ENCODE results near the gene GRAMD2B.

GRAMD2B gene

DNA sequence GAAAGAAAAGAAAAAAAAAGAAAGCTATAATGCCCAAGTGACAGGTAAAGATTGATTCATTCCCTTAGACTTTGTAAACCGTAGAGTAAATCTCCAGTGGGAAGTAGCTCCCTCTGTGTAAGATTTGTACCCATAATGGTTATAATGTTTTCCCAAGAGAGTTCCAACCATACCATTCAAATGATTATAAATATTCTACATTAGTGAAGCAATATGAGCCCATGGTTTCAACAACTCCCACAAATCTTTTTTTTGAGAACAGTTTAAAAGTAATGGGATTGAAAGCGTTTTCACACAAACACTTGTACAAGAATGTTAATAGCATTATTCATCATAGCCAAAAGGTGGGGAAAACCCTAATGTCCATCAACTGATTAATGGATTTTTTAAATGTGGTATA lies 58.0 kb downstream of the GRAMD2B start:
- DNase-seq, result no peak

DNA sequence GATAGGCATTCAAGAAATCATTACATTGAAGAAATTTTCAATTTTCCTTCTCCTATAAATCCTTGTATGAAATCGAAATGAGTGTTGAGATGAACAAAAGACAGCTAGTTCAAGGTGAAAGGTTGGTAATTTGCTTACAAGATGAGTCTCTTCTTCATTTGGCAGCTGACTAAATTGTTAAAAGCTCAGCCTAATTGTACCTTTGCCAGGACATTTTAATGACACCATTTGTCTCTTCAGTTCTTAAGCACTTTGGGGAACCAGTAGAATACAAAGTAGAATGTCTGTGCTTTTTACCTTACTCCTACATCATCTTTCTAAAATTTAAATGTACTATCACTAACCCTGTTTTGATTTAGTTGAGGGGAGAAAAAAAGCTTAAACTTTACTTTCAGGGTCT lies 59.4 kb downstream of the GRAMD2B start:
- no peak for DNase-seq

DNA sequence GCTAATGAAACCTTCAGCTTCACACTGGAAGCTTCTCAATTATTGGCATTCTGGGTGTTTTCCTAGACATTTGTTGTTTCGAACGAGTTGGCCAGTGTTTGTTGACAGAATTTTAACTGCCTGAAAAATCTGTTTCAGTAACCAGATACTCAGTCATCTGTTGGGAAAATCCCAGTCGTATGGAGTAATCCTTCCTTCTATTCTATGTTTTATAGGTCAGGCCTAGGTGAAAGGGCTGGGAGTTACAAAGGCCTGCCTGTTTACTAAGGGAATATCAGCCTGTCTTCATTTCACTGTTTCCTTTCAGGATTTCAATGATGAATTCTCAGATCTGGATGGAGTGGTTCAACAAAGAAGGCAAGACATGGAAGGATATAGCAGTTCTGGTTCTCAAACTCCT lies 59.9 kb downstream of the GRAMD2B start:
- DNase-seq, result no peak

DNA sequence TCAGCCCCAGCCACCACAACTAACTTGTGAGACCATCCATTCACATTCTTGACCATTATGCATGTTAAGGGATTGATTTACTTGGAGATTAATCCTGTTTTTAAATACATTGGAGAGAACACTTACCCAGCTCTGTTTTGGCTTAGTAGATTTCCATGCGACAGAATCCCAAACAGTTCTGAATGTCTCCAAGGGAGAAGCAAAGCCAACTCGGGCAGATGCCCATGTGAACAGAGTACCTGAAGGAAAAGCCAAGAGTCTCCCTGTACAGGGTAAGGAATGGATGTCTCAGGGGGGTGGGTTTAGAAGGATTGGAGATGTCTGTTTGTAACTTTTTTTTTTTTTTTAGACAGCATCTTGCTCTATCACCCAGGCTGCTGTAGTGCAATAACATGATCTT lies 61.0 kb downstream of the GRAMD2B start:
- no peak for DNase-seq

DNA sequence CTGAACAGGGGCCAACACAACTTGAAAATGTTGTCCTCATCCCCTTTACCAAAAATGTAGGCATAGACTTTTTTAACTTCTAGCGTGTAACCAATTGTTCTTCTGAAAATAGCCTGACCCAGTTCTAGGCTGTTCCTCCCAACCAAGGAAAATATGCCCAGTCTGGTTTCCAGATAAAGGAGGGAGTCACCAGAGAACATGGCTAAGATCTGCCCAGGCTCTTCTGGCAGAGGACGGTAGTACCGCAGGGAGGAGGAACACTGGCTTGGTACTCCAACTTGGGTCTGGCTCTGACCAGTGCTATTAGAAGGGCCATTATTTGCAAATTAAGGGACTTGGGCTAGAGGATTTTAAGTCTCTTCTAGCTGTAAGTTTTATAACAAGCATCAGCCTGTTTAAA lies 63.1 kb downstream of the GRAMD2B start:
- DNase-seq, result no peak

DNA sequence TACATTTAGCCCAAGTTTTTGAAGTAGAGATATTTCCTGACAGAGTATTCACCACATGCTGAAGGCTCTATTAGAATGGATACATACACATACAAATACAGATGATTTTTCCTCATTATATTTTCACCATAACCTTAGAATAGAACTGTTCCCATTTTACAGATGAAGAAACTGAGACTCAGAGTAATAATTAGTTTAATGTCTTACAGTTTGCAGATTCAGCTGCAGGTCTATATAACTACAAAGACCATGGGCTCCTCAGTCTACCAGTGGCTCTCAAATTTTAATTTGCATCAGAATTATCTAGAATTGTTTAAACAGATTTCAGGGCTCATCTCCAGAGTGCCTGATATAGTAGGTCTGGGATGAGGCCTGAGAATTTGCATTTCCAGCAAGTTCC lies 64.4 kb downstream of the GRAMD2B start:
- DNase-seq, result no peak

DNA sequence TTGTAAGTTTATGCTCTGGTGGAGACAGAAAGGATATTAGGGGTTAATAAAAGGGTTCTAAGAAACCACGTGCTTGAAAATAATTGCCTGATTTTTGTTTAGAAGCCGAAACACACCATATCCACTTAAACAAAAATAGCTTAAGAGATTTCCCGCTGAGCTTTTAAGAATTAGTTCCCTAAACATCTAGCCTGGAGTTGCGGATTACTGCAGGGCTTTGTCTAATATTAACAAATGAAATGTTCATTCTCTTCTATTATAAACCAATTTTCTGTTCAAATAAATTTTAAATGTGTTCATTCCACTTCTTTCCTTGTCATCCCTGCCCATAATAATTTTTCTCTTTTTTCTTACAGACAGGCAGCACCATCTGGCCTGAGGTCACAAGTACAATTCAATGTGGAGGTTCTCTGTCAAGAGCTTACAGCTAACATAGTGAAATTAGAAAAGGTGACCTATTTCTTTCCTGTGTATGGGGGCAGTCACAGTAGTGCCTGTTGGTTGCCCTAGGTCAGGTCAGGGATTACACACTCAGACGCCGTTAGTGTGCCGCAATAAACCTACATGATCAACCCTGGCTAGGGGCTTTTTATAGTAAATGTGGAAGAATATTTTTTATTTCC lies 65.3 kb downstream of the GRAMD2B start:
- no peak for DNase-seq

DNA sequence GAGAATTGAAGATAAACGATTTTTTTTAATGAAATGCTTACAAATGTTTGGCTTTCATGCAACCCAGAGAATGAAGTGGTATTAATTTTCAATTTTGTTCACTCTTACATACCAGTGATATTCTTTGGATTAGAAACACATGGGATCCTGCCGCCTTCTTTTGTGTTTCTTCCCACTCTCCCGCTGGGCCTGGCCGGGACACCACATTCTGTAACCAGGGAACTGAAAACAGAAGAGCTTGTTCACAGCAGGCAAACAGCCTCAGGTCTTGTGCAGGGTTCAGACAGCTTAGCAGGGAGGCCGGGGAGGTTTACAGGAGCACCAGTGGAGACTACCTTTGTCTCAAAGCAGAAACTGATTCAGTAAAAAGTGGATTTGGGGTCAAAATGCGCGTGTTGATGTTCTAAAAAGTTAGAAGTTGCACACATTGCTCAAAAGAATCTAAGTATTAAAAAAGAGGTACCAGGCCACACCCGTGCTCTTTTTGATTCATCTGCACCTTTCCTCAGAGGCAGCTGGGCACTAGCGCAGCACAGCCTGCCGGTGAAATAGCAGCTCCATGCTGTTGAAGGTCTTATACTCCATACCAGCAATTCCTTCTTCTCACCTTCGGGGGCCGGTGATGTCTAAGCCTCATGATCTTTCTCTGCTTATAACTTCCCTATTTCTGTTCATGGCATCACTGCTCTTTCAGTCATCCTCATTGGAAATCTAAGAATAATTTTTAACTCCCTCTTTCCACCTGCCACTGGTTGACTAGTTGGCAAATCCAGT lies 67.1 kb downstream of the GRAMD2B start:
- no peak for DNase-seq

DNA sequence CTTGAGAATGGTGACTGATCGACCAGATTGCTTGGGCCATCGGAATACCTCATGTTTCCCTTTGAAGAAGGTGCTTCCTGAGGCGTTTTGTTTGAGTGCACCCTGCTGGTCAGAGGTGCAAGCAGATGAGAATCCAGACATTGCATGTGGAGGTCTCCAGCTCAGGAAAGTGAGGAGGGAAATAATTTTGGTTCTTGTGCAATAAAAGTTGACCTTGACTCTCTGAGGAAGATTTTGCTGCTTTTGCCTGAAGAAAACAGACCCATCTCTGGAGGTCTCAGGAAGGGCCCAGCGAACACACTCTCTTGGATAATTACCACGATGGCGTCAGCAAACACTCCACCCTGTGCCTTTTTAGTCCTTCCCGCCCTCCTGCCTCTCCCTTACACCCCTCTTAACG lies 69.7 kb downstream of the GRAMD2B start:
- DNase-seq, result no peak

DNA sequence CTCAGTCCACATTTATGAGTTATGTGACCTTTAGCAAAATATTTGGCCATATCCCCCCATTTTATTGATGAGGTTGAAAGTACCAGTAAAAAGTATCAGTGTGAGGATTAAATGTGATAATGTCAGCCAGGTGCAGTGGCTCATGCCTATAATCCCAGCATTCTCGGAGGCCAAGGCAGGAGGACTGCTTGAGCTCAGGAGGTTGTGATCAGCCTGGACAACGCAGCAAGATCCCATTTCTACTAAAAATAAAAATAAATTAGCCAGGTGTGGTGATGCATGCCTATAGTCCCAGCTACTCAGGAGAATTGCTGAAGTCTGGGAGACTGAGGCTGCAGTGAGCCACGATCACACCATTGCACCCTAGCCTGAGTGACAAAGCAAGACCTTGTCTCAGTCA lies 71.2 kb downstream of the GRAMD2B start:
- DNase-seq, result no peak

DNA sequence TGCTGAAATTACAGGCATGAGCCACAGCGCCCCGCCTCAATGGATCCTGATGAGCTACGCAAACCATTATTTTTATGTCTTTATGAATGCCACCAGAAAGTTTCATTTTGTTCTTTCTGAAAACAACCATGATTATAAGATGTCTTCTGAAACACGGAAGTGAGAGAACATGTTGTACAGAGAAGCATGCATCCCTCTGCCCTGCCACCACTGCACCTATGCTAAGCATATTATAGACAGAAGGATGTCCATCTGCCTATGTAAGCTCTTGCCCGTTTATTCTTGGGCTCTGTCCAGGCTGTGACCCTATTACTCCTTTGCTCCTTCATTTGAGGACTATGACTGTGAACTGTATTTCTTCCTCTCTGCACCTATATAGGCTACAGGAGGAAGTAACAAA lies 74.3 kb downstream of the GRAMD2B start:
- no peak for DNase-seq

DNA sequence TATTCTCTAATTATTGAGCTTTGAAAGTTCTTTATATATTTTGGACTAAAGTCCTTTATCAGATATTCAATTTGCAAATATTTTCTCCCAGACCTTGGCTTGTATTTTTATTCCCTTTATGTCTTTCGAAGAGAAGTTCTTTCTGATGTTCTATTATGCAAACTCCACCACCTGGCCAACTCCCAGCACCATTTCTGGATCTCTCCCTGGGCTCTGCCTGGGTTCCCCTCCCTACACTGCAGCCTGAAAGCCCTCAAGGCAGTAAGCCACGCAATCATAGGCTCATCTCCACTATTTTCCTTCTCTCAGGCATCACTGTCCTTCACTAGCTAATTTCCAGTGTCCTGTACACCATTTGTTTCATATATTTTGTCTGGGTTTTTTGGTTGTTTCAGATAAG lies 76.1 kb downstream of the GRAMD2B start:
- no peak for DNase-seq

DNA sequence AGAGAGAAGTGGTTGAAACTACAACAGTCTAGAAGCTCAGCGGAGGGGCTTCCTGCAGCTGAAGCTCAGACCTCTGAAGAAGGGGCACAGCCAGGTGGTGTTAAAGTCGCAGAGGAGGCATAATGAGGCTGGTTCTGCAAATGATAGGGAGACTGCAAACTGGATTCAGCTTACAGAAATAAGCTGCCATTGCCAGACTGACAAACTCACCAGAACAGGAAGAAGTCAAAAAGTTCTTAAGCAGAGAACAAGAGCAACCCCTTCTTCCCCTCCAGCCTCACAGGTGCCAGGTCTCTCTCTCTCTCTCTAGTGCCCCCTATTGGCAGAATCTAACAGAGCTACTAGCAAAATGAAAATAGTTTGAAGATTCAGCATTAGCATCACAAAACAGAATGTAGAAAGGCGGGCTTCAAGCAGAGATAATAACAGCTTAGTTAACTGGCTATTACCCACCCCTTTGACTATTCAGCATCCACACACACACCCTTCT lies 76.7 kb downstream of the GRAMD2B start:
- DNase-seq, result no peak

DNA sequence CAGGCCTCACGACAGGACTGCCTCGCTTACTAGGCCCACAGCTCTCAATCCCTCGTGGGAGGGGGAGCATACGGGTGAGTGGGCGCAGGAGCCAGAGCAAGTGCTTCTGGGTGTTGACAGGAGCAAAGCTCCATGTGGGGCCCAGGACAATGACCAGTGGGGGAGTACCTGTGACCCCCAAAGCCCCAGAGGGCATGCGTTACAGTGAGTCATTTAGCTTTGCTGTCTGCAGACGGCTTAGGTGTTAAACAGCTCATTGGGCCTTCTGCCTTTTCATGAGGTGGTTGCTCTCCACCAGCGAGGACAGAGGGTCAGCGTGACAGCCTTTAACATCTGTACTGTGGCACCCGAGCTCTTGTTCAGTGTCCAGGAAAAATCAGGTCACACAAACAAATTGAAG lies 78.2 kb downstream of the GRAMD2B start:
- no peak for DNase-seq

DNA sequence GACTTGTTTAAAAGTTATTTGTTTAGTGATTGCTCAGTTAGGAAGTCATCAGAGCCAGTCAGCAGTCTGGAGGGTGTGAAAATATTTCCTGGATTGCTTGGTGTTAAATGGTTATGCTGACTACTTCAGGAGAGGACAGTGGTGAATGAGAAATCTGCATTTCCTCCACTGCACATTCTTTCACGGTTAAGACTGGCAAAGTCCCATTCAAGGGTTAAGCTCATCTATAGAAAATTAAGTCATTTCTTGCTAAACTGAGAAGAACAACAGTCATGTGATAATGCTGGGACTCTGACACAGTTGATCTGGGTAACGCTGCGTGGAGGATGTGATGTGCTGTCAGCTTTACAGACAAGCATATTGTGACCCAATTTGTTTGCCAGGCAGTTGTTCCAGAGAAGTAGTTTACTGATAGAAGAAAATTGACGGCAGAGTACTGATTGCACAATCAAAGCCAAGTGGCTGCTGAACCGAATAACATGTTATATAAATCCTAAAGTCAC lies 80.4 kb downstream of the GRAMD2B start:
- DNase-seq, result no peak

DNA sequence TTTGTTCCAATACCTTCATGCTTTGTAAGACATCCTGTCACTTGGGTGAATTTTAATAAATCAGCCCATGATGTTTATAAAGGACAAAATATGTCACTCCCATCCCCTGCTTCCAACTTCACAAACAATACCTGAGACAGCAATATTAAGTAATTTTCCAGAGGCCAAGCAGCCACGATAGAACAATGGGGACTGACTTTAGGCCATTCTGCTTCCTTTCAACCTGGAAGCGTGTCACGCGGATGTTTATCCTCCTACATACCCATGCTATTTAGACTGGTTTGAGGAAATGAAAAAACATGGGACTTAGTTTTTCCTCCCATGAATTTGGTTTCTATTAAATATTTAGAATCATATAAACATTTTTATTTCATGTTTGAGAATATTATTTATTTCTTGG lies 82.9 kb downstream of the GRAMD2B start:
- no peak for DNase-seq

DNA sequence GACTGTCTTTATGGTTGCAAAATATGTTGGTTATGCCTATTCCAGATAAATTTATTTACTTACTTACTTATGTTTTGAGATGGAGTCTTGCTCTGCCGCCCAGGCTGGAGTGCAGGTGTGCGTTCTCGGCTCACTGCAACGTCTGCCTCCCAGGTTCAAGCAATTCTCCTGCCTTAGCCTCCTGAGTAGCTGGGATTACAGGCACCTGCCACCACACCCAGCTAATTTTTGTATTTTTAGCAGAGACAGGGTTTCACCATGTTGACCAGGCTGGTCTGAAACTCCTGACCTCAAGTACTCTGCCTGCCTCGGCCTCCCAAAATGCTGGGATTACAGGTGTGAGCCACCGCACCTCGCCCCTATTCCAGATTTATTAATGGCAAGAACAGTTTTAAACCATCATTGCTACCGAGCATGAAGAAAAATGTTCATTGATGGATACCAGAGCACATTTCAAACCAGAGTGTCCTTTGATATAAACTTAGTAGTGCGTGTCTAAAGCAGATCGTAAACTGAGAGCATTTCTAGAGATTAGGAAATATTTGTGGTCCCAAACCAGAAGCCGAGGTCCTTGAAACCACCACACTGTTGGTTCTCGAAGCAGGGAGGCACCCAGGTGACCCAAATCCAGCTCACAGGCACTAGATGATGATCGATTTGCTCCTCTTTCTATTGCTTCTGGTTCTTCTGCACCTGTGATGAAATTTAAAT lies 85.2 kb downstream of the GRAMD2B start:
- DNase-seq, result no peak

DNA sequence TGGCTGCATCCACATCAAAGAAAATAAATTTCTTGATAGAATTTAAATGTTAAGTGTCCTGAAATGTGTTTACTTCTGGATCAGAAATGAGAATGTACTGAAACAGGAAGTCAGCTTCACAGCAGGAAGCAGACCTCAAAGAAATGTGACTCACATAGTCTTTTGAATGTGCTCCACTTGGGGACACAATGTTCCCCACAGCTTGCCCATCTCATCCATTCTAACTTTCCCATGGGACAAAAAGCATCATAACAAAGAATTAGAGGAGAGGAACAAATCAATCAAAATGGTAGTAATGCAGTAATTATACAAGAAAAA lies 85.7 kb downstream of the GRAMD2B start:
- DNase-seq, result no peak

DNA sequence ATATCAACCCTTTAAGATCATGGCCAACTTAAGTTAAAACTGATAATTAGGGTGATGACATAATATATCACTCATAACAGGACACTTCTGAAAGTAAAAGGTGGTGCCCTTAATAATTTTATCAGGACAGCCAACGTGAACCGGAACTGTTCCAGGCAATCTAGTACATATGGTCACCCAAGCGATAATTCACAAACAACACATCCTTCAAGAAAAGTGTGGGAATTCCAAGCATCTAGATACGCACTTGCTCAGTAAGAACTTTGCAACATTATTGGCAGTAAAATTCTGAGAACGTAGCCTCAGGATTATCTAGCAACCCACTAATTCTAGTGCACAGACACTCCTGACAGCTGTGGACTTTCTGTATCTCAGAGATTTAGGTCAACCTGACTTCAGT lies 86.1 kb downstream of the GRAMD2B start:
- DNase-seq, result no peak

DNA sequence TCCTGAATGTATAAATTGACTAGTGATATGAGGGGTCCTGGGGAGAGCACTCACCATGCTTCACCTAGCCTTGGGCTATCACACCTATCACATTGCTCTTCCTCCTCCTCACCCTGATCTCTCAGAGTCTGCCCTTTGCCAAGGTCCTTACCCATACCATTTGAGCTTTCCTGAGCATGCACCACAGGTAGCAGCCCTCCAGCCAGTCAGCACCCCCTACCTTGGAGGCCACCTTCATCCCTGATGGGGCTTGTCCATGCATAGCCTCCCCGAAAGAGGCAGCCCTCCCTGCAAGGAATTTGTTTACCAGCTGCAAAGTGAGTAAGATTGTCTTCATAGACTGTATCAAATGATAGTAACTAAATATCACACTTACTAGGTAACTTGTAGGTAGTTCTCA lies 88.8 kb downstream of the GRAMD2B start:
- DNase-seq, result no peak

DNA sequence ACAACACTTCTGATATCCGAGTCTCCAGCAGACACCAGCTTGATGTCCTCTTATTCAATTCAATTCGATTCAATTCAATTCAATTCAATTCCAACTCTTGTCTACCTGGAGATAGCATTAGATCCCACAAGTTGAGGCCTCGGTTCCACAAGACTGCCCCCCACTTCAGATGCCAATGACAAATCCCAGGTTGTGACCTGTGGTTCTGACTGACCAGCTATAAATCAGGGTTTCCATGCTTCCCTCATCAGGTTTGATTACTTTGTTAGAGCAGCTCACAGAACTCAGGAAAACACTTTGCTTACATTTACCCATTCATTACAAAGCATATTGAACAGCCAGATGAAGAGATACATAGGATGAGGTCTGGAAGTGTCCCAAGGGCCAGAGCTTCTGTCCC lies 89.2 kb downstream of the GRAMD2B start:
- no peak for DNase-seq

DNA sequence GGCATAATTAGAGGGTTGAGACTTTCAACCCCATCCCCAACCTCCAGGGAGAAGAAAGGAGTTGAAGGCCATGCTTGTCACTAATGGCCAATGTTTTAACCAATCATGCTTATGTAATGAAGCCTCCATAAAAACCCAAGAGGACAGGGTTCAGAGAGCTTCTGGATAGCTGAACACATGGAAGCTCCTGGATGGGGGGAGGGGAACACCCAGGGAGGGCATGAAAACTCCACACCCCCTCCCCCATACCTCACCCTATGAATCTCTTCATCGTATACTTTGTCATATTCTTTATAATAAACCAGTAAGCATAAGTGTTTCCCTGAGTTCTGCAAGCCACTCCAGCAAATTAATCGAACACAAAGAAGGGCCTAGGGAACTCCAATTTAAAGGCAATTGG lies 90.1 kb downstream of the GRAMD2B start:
- no peak for DNase-seq

DNA sequence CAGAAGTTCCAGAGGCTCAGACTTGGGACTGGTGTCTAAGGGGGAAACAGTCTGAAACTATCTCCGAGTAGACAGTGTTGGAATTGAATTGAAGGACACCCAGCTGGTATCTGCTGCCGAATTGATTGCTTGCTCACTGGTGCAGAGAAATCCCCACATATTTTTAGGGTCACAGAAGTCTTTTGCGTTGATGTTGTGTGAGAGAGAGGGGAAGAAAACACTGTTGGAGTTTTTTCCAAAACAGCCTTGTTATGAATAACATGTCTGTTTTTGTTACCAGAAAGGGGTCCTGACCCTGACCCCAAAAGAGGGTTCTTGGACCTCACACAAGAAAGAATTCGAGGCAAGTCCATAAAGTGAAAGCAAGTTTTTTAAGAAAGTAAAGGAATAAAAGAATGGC lies 90.5 kb downstream of the GRAMD2B start:
- no peak for DNase-seq

DNA sequence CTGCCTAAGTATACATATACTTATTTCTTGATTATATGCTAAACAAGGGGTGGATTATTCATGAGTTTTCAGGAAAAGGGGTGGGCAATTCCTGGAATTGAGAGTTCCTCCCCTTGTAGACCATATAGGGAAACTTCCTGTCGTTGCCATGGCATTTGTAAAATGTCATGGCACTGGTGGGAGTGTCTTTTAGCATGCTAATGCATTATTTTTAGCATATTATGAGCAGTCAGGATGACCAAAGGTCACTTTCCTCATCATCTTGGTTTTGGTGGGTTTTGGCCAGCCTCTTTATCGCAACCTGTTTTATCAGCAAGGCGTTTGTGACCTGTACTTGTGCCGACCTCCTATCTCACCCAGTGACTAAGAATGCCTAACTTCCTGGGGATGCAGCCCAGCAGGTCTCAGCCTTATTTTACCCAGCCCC lies 90.9 kb downstream of the GRAMD2B start:
- DNase-seq, result no peak
